Spleen (tissue), 11 donors: Measurements from ENCODE around the gene PCP2. TPM values are rescaled to one million over a fixed set of nuclear protein-coding genes. Genes with fewer than 3 reads are reported as not detected.

Experiments
- DNase-seq: peaks from one replicate; pipeline ENCODE4 v3.0.0-alpha.2; 2020
- H3K27ac ChIP-seq, 8 donors: fragments of 200-600 bp; sonication (generic) in 7 of 8; 1 replicate in 4 of 8; 2 replicates in 4 of 8; pipeline versions ENCODE4 v1.5.0 to v1.8.0; 2016 to 2021; ENCODE audit warnings: inconsistent platforms in 4 of 8, mild to moderate bottlenecking in 4 of 8, moderate library complexity in 1 of 8
- H3K27me3 ChIP-seq, 7 donors: fragments of 200-600 bp; sonication (generic) in 6 of 7; replicated peaks in 1 of 7; 1 replicate in 4 of 7; 2 replicates in 3 of 7; pipeline versions ENCODE4 v1.5.0 to v1.8.0; 2016 to 2021; ENCODE audit warnings: inconsistent platforms in 3 of 7, mild to moderate bottlenecking in 1 of 7
- H3K36me3 ChIP-seq, 6 donors: fragments of 200-600 bp; sonication (generic) in 5 of 6; 1 replicate in 4 of 6; 2 replicates in 2 of 6; pipeline versions ENCODE4 v1.5.0 to v1.8.0; 2016 to 2021; ENCODE audit warnings: inconsistent platforms in 2 of 6
- H3K4me1 ChIP-seq, 6 donors: fragments of 200-600 bp; sonication (generic) in 5 of 6; 1 replicate in 3 of 6; 2 replicates in 3 of 6; pipeline versions ENCODE4 v1.5.0 to v1.8.0; 2016 to 2021; ENCODE audit warnings: inconsistent platforms in 3 of 6
- H3K4me3 ChIP-seq, 8 donors: fragments of 200-600 bp; sonication (generic) in 7 of 8; 1 replicate in 4 of 8; 2 replicates in 4 of 8; pipeline versions ENCODE4 v1.5.0 to v1.8.0; 2016 to 2021; ENCODE audit warnings: inconsistent platforms in 4 of 8, mild to moderate bottlenecking in 4 of 8, moderate library complexity in 2 of 8
- H3K9me3 ChIP-seq, 8 donors: fragments of 200-600 bp; sonication (generic) in 7 of 8; 1 replicate in 4 of 8; 2 replicates in 4 of 8; pipeline versions ENCODE4 v1.5.0 to v1.8.0; 2016 to 2021; ENCODE audit warnings: inconsistent platforms in 4 of 8
- POLR2A ChIP-seq, 3 donors: fragments of 450-650 bp; IDR thresholded peaks; one replicate each; pipeline ENCODE4 v1.5.1; 2017; ENCODE audit warnings: antibody characterized with exemption in 3 of 3, mild to moderate bottlenecking in 1 of 3
- POLR2AphosphoS5 ChIP-seq, 3 donors: sonication (generic); formaldehyde crosslinking; IDR thresholded peaks; one replicate each; pipeline ENCODE4 v1.5.1; 2017; ENCODE audit warnings: antibody characterized with exemption in 3 of 3
- WGBS, 5 donors: extraction: QIAGEN DNeasy Blood & Tissue Kit in 3 of 5; methylation state at CpG; one replicate each; pipeline versions ENCODE4 v1.1.5 to v1.1.7; 2013 to 2018; 5-methylcytosine and 5-hydroxymethylcytosine counted together
- intact Hi-C: fragments of 100-400 bp; cut with DNase I; formaldehyde crosslinking; loops from one replicate; pipeline ENCODE4 v1.15.0; 2023; ENCODE audit warnings: low total_unique reads
- polyA plus RNA-seq, 3 donors: library from polyadenylated mRNA; stranded (reverse); fragments of 200-250 nt; gene quantifications; one replicate each; pipeline ENCODE4 v1.2.1, GENCODE V29; 2013
- total RNA-seq, 7 donors: library from RNA; depleted of rRNA in 3 of 7; stranded (reverse); fragments of >200 nt in 3 of 7; fragmentation: NEBNext Ultra II Directional in 4 of 7; extraction: Animal tissue kit (Norgen Biotek cat#: 25700) in 4 of 7; gene quantifications; one replicate each; pipeline versions ENCODE4 v1.1.0 to v1.2.1, GENCODE V29; 2016 to 2021
- TF ChIP-seq, protein P1 (sequence below), 11 experiments: fragments of 200-600 bp in 7 of 11; fragments of 450-650 bp in 4 of 11; sonication (generic) in 4 of 11; IDR thresholded peaks in 8 of 11; conservative IDR thresholded peaks in 3 of 11; 1 replicate in 7 of 11; 2 replicates in 4 of 11; pipeline versions ENCODE4 v1.4.0 to v1.8.0; 2016 to 2021; ENCODE audit warnings: antibody characterized with exemption in 11 of 11, inconsistent platforms in 4 of 11, mild to moderate bottlenecking in 1 of 11
- donor health status: healthy with polysubstance abuse.
- donor health status: DM: no; HTN: no; CAD: no; lungs with moderate emphysema.
- donor health status: DM: no; HTN: no; CAD: no.
- donor health status: Bipolar disorder and iron deficiency.
- donor health status: healthy.
- donor health status: DM: no; HTN: no; CAD: no.
- donor health status: DM: yes; HTN: yes; CAD: no.

The PCP2 gene
- total and polyA plus RNA-seq, 10 donors, result 1.5 to 5.9 (median 2.5) TPM; not detected in 1

DNA sequence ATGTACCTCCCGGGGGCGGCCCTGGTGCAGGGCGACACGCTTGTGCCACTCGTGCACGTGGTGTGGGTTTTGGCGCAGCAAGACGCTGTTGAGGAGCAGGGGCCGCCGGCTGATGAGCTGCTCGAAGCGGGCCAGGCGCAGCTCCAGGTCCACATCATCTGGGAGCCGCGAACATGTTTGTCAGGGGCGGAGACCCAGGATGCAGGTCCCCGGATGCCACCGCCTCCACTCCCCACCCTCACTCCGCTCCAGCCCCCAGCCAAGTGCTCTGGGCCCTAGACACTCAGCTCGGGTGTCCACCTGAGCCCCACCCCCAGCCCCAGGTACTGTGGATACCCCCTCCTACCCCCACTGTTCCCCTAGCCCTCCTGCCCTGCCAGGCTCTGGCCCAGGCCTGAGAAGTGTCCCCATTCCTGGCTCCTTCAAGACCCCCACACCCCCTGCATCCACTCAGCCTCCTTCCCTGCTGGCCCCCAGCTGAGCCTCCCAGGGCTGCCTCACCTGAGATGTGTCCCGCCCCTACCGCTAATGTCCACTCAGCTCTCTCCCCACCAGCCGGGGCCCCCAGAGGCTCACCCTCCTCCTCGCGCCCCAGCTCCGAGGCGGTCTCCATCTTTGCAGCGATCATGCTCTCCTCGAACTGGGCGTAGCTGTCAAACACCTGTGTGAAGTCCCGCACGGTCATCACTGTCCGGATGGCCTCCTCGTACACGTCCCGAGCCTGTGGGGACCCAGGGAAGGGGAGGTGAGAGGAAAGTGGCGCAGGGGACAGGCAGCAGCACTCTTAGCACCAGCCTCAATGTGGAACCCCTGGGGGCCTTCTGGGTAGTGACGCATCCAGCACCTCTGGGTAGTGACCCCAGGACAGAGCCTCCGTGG is 9.6 kb downstream of the PCP2 start:
- Histone ChIP-seq H3K27me3 (no peaks in the 10 kb centered on the region), H3K4me1 (peaks cover 10 to 40% (median 27%) of the 10 kb centered on the region in 6 donors), H3K9me3 (no peaks in the 10 kb centered on the region), H3K27ac (no peak overlapping the region), H3K4me3 (no peak overlapping the region), H3K36me3 (peaks cover 10 to 92% (median 78%) of the 10 kb centered on the region in 6 donors)
- 95 to 98% (median 96%) methylated on average over 28 to 39 of the region's 39 CpGs for WGBS, 5 donors
- DNase-seq, result no peak
- intact Hi-C loops, result no loop called here
- TF ChIP-seq, protein P1, sequence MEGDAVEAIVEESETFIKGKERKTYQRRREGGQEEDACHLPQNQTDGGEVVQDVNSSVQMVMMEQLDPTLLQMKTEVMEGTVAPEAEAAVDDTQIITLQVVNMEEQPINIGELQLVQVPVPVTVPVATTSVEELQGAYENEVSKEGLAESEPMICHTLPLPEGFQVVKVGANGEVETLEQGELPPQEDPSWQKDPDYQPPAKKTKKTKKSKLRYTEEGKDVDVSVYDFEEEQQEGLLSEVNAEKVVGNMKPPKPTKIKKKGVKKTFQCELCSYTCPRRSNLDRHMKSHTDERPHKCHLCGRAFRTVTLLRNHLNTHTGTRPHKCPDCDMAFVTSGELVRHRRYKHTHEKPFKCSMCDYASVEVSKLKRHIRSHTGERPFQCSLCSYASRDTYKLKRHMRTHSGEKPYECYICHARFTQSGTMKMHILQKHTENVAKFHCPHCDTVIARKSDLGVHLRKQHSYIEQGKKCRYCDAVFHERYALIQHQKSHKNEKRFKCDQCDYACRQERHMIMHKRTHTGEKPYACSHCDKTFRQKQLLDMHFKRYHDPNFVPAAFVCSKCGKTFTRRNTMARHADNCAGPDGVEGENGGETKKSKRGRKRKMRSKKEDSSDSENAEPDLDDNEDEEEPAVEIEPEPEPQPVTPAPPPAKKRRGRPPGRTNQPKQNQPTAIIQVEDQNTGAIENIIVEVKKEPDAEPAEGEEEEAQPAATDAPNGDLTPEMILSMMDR (IDR thresholded peaks at IDR 0.05 in 8 of 11, conservative IDR thresholded peaks at IDR 0.05 in 3 of 11), result no peak
- no peak for TF ChIP-seq POLR2A (IDR thresholded peaks at IDR 0.05)
- peak in 1 of 3 donors; percentile 5 for TF ChIP-seq POLR2AphosphoS5 (IDR thresholded peaks at IDR 0.05)

DNA sequence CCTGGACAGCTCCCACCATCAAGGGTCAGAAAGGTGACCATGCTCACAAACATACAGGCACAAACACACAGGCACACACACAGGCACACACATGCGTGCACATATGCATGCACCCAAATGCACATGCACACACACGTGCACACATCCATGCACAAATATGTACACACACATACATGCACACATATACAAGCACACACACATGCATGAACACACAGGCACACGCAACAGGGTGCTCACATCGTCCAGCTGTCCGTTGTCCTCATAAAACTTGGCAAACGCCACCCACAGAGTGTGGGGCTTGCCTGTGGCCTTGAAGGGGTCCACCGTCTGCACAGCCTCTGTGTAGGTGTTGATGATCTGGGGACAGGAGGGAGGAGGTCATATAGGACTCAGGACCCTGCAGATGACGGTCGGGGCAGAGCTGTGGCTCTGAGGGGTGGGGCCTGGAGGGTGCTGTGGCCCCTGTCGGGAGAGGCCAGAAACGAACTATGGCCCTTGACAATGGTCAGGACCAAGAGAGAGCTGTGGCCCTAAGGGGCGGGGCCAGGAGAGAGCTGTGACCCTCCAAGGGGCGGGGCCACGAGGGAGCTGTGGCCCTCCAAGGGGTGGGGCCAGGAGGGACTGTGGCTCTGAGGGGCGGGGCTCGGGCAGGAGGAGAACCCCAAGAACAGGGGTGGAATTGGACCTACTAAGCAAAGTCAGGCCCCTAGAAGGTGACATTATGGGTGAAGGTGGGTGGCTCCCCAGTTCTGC is 10.4 kb downstream of the PCP2 start:
- no peaks in the 10 kb centered on the region for H3K9me3 ChIP-seq
- no peak for DNase-seq

DNA sequence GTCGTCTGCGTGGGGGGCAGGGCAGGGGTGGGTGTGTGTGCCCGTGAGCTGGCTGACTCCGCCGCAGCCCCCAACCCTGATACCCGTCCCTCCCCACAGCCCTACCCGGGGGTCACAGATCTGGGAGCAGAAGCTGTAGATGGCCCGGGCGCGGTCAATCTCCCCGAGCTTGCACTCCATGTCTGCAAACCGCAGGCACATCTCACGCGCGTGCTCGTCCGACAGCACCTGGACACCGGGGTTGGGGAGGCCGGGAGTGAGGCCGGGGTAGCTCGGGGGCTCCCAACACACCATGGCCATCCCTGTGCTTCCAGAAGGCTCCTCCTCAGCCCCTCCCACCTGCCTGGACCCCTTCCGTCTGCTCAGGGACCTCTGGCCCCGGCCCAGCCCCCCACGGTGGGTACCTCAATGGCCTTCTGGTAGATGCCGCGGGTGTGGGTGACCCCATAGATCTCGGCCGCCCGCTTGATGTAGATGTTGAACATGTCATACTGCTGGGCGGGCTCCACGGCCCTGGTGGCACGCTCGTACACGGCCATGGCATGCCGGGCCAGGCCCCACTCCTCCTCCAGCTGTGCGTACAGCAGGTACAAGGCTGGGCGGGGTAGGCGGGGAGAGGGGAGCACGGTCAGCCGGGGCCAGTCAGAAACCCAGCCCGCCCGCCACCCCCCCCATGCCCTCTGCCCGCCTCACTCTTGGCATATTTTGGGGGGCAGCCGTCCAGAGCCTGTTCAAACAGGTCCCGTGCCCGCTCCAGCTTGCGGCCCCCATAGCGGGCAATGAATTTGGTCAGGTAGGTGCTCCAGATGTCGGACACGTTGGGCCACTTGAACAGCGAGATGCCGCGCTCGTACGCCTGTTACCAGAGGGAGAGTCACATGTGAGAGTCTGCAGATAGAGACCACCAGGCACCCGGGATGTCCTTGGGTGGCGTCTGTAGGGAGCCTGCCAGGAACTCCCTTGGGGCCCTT is 12.8 kb downstream of the PCP2 start:
- intact Hi-C loops, result no loop called here
- Histone ChIP-seq H3K4me3 (no peak overlapping the region), H3K9me3 (no peaks in the 10 kb centered on the region), H3K27ac (no peak overlapping the region), H3K27me3 (no peaks in the 10 kb centered on the region), H3K4me1 (peaks cover 0 to 30% (median 14%) of the 10 kb centered on the region in 6 donors), H3K36me3 (peaks cover 10 to 87% (median 71%) of the 10 kb centered on the region in 6 donors)
- 95 to 97% (median 96%) methylated on average over 37 to 57 of the region's 57 CpGs for WGBS, 5 donors
- TF ChIP-seq POLR2A (IDR thresholded peaks at IDR 0.05) (no peak), POLR2AphosphoS5 (IDR thresholded peaks at IDR 0.05) (peak in 1 of 3 donors; percentile 18)
- TF ChIP-seq, protein P1 (IDR thresholded peaks at IDR 0.05 in 8 of 11, conservative IDR thresholded peaks at IDR 0.05 in 3 of 11), result no peak
- DNase-seq, result no peak

More for the DNA sequence above, 10.4 kb downstream of the PCP2 start:
- TF ChIP-seq, protein P1 (IDR thresholded peaks at IDR 0.05 in 8 of 11, conservative IDR thresholded peaks at IDR 0.05 in 3 of 11), result no peak
- TF ChIP-seq POLR2AphosphoS5 (IDR thresholded peaks at IDR 0.05) (no peak), POLR2A (IDR thresholded peaks at IDR 0.05) (no peak)
- Histone ChIP-seq H3K4me3 (no peak overlapping the region), H3K27me3 (no peaks in the 10 kb centered on the region), H3K27ac (no peak overlapping the region), H3K4me1 (peaks cover 3 to 40% (median 23%) of the 10 kb centered on the region in 6 donors), H3K36me3 (peaks cover 10 to 100% (median 81%) of the 10 kb centered on the region in 6 donors)
- intact Hi-C loops, result no loop called here
- WGBS, 5 donors, result 86 to 95% (median 90%) methylated on average over 13 to 16 of the region's 16 CpGs
